Keratinocyte (primary cell): Measurements from ENCODE around the gene PDK2. TPM values are rescaled to one million over a fixed set of nuclear protein-coding genes. Genes with fewer than 3 reads are reported as not detected.

Experiments
- DNase-seq: peaks from one replicate; pipeline ENCODE4 v3.0.0-alpha.2; 2011; ENCODE audit warnings: low read depth, missing footprints, low spot score
- FAIRE-seq: peaks from 2 replicates; lab custom pipeline; 2011; peaks lifted over from hg19 to GRCh38; lab: Jason Lieb, UNC
- H2AFZ ChIP-seq: 2 replicates; pipeline ENCODE4 v1.6.0; 2012; ENCODE audit warnings: low read length, control low read depth, inconsistent platforms; ENCODE audit not compliant: control insufficient read depth
- H3K27ac ChIP-seq: 2 replicates; pipeline ENCODE4 v1.5.1; 2011; ENCODE audit warnings: low read length; ENCODE audit not compliant: control insufficient read depth, insufficient read depth
- H3K27me3 ChIP-seq: 3 replicates; pipeline ENCODE4 v1.6.0; 2011; ENCODE audit warnings: low read length; ENCODE audit not compliant: control insufficient read depth, insufficient read depth; ENCODE audit errors: extremely low read depth
- H3K36me3 ChIP-seq, 2 experiments: 2 replicates in 1 of 2; 3 replicates in 1 of 2; pipeline ENCODE4 v1.5.1; 2011; ENCODE audit warnings: low read length in 2 of 2, mild to moderate bottlenecking in 1 of 2; ENCODE audit not compliant: control insufficient read depth in 2 of 2, insufficient read depth in 2 of 2; ENCODE audit errors: extremely low read depth in 1 of 2
- H3K4me1 ChIP-seq: 3 replicates; pipeline ENCODE4 v1.5.1; 2011; ENCODE audit warnings: low read length; ENCODE audit not compliant: control insufficient read depth, insufficient read depth; ENCODE audit errors: extremely low read depth
- H3K4me2 ChIP-seq: 3 replicates; pipeline ENCODE4 v1.6.0; 2011; ENCODE audit warnings: low read depth, low read length; ENCODE audit not compliant: control insufficient read depth, insufficient read depth; ENCODE audit errors: extremely low read depth
- H3K4me3 ChIP-seq, 3 experiments: fragments of 200-600 bp in 1 of 3; sonication (generic) in 1 of 3; 2 replicates in 2 of 3; 3 replicates in 1 of 3; pipeline ENCODE4 v1.5.1; 2011 to 2016; ENCODE audit warnings: low read length in 3 of 3, mild to moderate bottlenecking in 3 of 3, control low read depth in 2 of 3, inconsistent platforms in 1 of 3, low read depth in 1 of 3, mixed read lengths in 1 of 3, mixed run types in 1 of 3, moderate library complexity in 1 of 3; ENCODE audit not compliant: control insufficient read depth in 2 of 3, insufficient read depth in 2 of 3; ENCODE audit errors: extremely low read depth in 1 of 3
- H3K79me2 ChIP-seq: 2 replicates; pipeline ENCODE4 v1.6.0; 2012; ENCODE audit warnings: low read length; ENCODE audit not compliant: control insufficient read depth, insufficient read depth
- H3K9ac ChIP-seq: 3 replicates; pipeline ENCODE4 v1.6.0; 2011; ENCODE audit warnings: low read length; ENCODE audit not compliant: control insufficient read depth, insufficient read depth; ENCODE audit errors: extremely low read depth
- H3K9me1 ChIP-seq: 3 replicates; pipeline ENCODE4 v1.6.0; 2011; ENCODE audit warnings: low read length; ENCODE audit not compliant: control insufficient read depth, insufficient read depth; ENCODE audit errors: extremely low read depth
- H3K9me3 ChIP-seq: 2 replicates; pipeline ENCODE4 v1.5.1; 2012; ENCODE audit warnings: low read depth, low read length; ENCODE audit not compliant: control insufficient read depth
- H4K20me1 ChIP-seq: 3 replicates; pipeline ENCODE4 v1.6.0; 2011; ENCODE audit warnings: low read length; ENCODE audit not compliant: control insufficient read depth, insufficient read depth; ENCODE audit errors: extremely low read depth
- CTCF ChIP-seq, 3 experiments: IDR thresholded peaks in 1 of 3; conservative IDR thresholded peaks in 1 of 3; optimal IDR thresholded peaks in 1 of 3; 2 replicates in 2 of 3; 3 replicates in 1 of 3; pipeline versions ENCODE3 to v1.5.1; 2011; ENCODE audit warnings: low read length in 3 of 3, mild to moderate bottlenecking in 3 of 3, moderate library complexity in 2 of 3, control low read depth in 1 of 3, inconsistent platforms in 1 of 3; ENCODE audit not compliant: insufficient read depth in 2 of 3; ENCODE audit errors: extremely low read depth in 1 of 3
- EZH2 ChIP-seq: IDR thresholded peaks from one replicate; pipeline ENCODE4 v1.6.1; 2012; ENCODE audit warnings: inconsistent platforms, mild to moderate bottlenecking, low read length, moderate library complexity
- dilution Hi-C: fragments of 300-500 bp; cut with MboI; formaldehyde crosslinking; loops from one replicate; pipeline ENCODE4 v1.7.0; 2020; ENCODE audit warnings: low sequenced_read_pairs; ENCODE audit not compliant: extremely low pct_ligation_motif_present
- polyA plus RNA-seq, 5 experiments: library from polyadenylated mRNA; depleted of rRNA in 3 of 5; stranded (reverse) in 3 of 5; stranded (forward) in 1 of 5; unstranded in 1 of 5; fragments of >200 nt; gene quantifications; 1 replicate in 1 of 5; 2 replicates in 3 of 5; 3 replicates in 1 of 5; pipeline versions ENCODE4 v1.2.1 to v1.2.3, GENCODE V29; 2011 to 2012; ENCODE audit warnings: missing spikeins in 2 of 5, low read depth in 1 of 5, low replicate concordance in 1 of 5

PDK2 gene
- polyA plus RNA-seq, 1 donor (not counting 4 experiments of a cell fraction or from before 2014, with no cell fraction given), result 7.5 TPM

GRCh38 chr17:50102164-50102991 is 7.2 kb downstream of the PDK2 start:
- no peaks in the 10 kb centered on the region for H3K9me3 ChIP-seq
- H3K27ac ChIP-seq, result no peak overlapping the region
- peaks cover 25% of the 10 kb centered on the region for H3K4me1 ChIP-seq
- no peak overlapping the region for H2AFZ ChIP-seq
- H3K36me3 ChIP-seq, result peaks cover 0 to 2% of the 10 kb centered on the region in 2 experiments
- no peak overlapping the region for H3K9ac ChIP-seq
- H3K27me3 ChIP-seq, result no peaks in the 10 kb centered on the region
- H4K20me1 ChIP-seq, result no peaks in the 10 kb centered on the region
- H3K4me2 ChIP-seq, result no peak overlapping the region
- H3K9me1 ChIP-seq, result no peaks in the 10 kb centered on the region
- H3K79me2 ChIP-seq, result no peaks in the 10 kb centered on the region
- TF ChIP-seq EZH2 (no peak), CTCF (optimal IDR thresholded peaks at IDR 0.05 in 1 of 3, IDR thresholded peaks at IDR 0.05 in 1 of 3, conservative IDR thresholded peaks at IDR 0.05 in 1 of 3; ENCODE audit: extremely low read depth in 1 of 3, insufficient read depth in 2 of 3, low read length in 3 of 3) (no peak)
- DNase-seq, result no peak
- H3K4me3 ChIP-seq, result no peak overlapping the region
- dilution Hi-C loops, result no loop called here
- FAIRE-seq, result no peak

GRCh38 chr17:50103252-50103651 is 8.1 kb downstream of the PDK2 start:
- no peak overlapping the region for H2AFZ ChIP-seq
- H3K27ac ChIP-seq, result no peak overlapping the region
- H3K4me1 ChIP-seq, result peaks cover 34% of the 10 kb centered on the region
- H3K27me3 ChIP-seq, result no peaks in the 10 kb centered on the region
- no peaks in the 10 kb centered on the region for H3K9me3 ChIP-seq
- no peak for FAIRE-seq
- H3K4me3 ChIP-seq, result no peak overlapping the region
- H3K9ac ChIP-seq, result no peak overlapping the region
- no peak for DNase-seq
- dilution Hi-C loops, result no loop called here
- H3K36me3 ChIP-seq, result peaks cover 0 to 2% of the 10 kb centered on the region in 2 experiments
- H4K20me1 ChIP-seq, result no peaks in the 10 kb centered on the region
- no peaks in the 10 kb centered on the region for H3K9me1 ChIP-seq
- TF ChIP-seq CTCF (optimal IDR thresholded peaks at IDR 0.05 in 1 of 3, IDR thresholded peaks at IDR 0.05 in 1 of 3, conservative IDR thresholded peaks at IDR 0.05 in 1 of 3; ENCODE audit: extremely low read depth in 1 of 3, insufficient read depth in 2 of 3, low read length in 3 of 3) (no peak), EZH2 (no peak)
- H3K79me2 ChIP-seq, result no peaks in the 10 kb centered on the region
- no peak overlapping the region for H3K4me2 ChIP-seq
